ENCODE measurements around the gene TBC1D2B. TPM values are rescaled to one million over a fixed set of nuclear protein-coding genes. Genes with fewer than 3 reads are reported as not detected.
A peak's percentile ranks its signal among the peaks of the same experiment; 100 is the strongest.
"Not testable (repeated sequence)": the region's sequence is repeated elsewhere in the genome, so short reads cannot be mapped to it uniquely, and the experiment has no call there.

TBC1D2B gene
- polyA plus RNA-seq, 1 donor (not counting 4 experiments of a cell fraction or from before 2014, with no cell fraction given) = 27.0 TPM

- peaks cover 32% of the 10 kb centered on the region for H3K4me1 ChIP-seq (ENCODE audit: control insufficient read depth, extremely low read depth, insufficient read depth, low read length)
- peak overlapping the region; percentile 79 for H3K27ac ChIP-seq (ENCODE audit: control insufficient read depth, insufficient read depth, low read length)
- H2AFZ ChIP-seq (ENCODE audit: control insufficient read depth, low read length); H3K27me3 ChIP-seq (ENCODE audit: control insufficient read depth, extremely low read depth, insufficient read depth, low read length); H3K36me3 ChIP-seq (ENCODE audit: control insufficient read depth in 2 of 2, extremely low read depth in 1 of 2, insufficient read depth in 2 of 2, low read length in 2 of 2); H3K9me3 ChIP-seq (ENCODE audit: control insufficient read depth, low read depth, low read length); H3K9me1 ChIP-seq (ENCODE audit: control insufficient read depth, extremely low read depth, insufficient read depth, low read length); H4K20me1 ChIP-seq (ENCODE audit: control insufficient read depth, extremely low read depth, insufficient read depth, low read length); H3K79me2 ChIP-seq (ENCODE audit: control insufficient read depth, insufficient read depth, low read length); dilution Hi-C loops (cut with MboI; ENCODE audit: extremely low pct_ligation_motif_present, low sequenced_read_pairs): not testable (repeated sequence)
- peak overlapping the region in 1 of 3 experiments; percentile 20 for H3K4me3 ChIP-seq (ENCODE audit: control insufficient read depth in 2 of 3, extremely low read depth in 1 of 3, insufficient read depth in 2 of 3, low read depth in 1 of 3, low read length in 3 of 3)
- peak overlapping the region; percentile 66 for H3K4me2 ChIP-seq (ENCODE audit: control insufficient read depth, extremely low read depth, insufficient read depth, low read depth, low read length)
- DNase-seq (ENCODE audit: low read depth, low spot score) (peak; percentile 90), FAIRE-seq (peak; percentile 95)
- H3K9ac ChIP-seq (ENCODE audit: control insufficient read depth, extremely low read depth, insufficient read depth, low read length) = peak overlapping the region; percentile 58
Measured at GRCh38 chr15:77993970-77994693, 83.4 kb downstream of the TBC1D2B start.

DNA sequence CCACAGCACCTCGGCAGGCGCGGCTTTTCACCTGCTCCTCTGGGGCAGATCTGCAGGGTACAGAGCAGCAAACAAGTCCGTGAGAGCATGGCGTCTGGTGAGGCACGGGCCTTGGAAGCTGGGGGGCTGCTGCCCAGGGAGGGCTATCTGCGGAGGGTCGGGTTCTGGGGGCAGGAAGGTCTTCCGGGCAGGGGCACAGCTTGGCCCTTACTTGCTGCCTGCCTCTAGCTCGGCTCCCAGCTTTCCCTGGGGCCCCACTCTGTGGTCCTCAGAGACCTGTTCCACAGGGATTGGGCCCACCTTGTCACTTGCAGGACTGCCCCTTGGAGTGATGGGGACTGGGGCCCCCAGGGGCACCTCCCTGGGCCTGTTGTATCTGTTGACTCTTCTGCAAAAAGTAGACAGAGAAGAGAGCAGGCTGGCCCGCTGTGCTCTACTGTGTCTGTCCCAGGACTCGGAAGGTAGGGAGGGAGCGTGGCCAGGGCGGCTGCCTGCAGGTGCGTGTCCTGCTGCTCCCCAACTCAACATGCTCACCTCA, 84.1 kb downstream of the TBC1D2B start:
- no peak overlapping the region for H2AFZ ChIP-seq (ENCODE audit: control insufficient read depth, low read length)
- no peak for FAIRE-seq

More for the DNA sequence above, 84.1 kb downstream of the TBC1D2B start:
- DNase-seq (ENCODE audit: low read depth, low spot score) = no peak
- H3K27me3 ChIP-seq (ENCODE audit: control insufficient read depth, extremely low read depth, insufficient read depth, low read length) = no peaks in the 10 kb centered on the region
- H3K27ac ChIP-seq (ENCODE audit: control insufficient read depth, insufficient read depth, low read length) = peak overlapping the region; percentile 79
- dilution Hi-C loops (cut with MboI; ENCODE audit: extremely low pct_ligation_motif_present, low sequenced_read_pairs) = no loop called here
- H3K4me3 ChIP-seq (ENCODE audit: control insufficient read depth in 2 of 3, extremely low read depth in 1 of 3, insufficient read depth in 2 of 3, low read depth in 1 of 3, low read length in 3 of 3) = no peak overlapping the region
- H3K9me3 ChIP-seq (ENCODE audit: control insufficient read depth, low read depth, low read length) = no peaks in the 10 kb centered on the region
- H3K4me1 ChIP-seq (ENCODE audit: control insufficient read depth, extremely low read depth, insufficient read depth, low read length) = peaks cover 32% of the 10 kb centered on the region
- peaks cover 4 to 5% of the 10 kb centered on the region in 2 experiments for H3K36me3 ChIP-seq (ENCODE audit: control insufficient read depth in 2 of 2, extremely low read depth in 1 of 2, insufficient read depth in 2 of 2, low read length in 2 of 2)
- H3K9me1 ChIP-seq (ENCODE audit: control insufficient read depth, extremely low read depth, insufficient read depth, low read length) = peaks cover 3% of the 10 kb centered on the region
- no peaks in the 10 kb centered on the region for H4K20me1 ChIP-seq (ENCODE audit: control insufficient read depth, extremely low read depth, insufficient read depth, low read length)
- peak overlapping the region; percentile 56 for H3K4me2 ChIP-seq (ENCODE audit: control insufficient read depth, extremely low read depth, insufficient read depth, low read depth, low read length)
- H3K9ac ChIP-seq (ENCODE audit: control insufficient read depth, extremely low read depth, insufficient read depth, low read length) = peak overlapping the region; percentile 58
- H3K79me2 ChIP-seq (ENCODE audit: control insufficient read depth, insufficient read depth, low read length) = no peaks in the 10 kb centered on the region
- TF ChIP-seq, protein P1, sequence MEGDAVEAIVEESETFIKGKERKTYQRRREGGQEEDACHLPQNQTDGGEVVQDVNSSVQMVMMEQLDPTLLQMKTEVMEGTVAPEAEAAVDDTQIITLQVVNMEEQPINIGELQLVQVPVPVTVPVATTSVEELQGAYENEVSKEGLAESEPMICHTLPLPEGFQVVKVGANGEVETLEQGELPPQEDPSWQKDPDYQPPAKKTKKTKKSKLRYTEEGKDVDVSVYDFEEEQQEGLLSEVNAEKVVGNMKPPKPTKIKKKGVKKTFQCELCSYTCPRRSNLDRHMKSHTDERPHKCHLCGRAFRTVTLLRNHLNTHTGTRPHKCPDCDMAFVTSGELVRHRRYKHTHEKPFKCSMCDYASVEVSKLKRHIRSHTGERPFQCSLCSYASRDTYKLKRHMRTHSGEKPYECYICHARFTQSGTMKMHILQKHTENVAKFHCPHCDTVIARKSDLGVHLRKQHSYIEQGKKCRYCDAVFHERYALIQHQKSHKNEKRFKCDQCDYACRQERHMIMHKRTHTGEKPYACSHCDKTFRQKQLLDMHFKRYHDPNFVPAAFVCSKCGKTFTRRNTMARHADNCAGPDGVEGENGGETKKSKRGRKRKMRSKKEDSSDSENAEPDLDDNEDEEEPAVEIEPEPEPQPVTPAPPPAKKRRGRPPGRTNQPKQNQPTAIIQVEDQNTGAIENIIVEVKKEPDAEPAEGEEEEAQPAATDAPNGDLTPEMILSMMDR (optimal IDR thresholded peaks at IDR 0.05 in 1 of 3, IDR thresholded peaks at IDR 0.05 in 1 of 3, conservative IDR thresholded peaks at IDR 0.05 in 1 of 3; ENCODE audit: extremely low read depth in 1 of 3, insufficient read depth in 2 of 3, low read length in 3 of 3) = no peak

Data from keratinocyte (primary cell).